Activated T-cell treated with anti-CD3 and anti-CD28 coated beads for 4 hours (primary cell): ENCODE measurements around the gene BAZ2B.
"Not testable (repeated sequence)": the region's sequence is repeated elsewhere in the genome, so short reads cannot be mapped to it uniquely, and the experiment has no call there.

Experiments
- DNase-seq: peaks from one replicate; pipeline ENCODE4 v3.0.0-alpha.2; 2020

Gene BAZ2B

GRCh38 chr2:159456500-159457426 lies 159.6 kb downstream of the BAZ2B start:
- no peak for DNase-seq

GRCh38 chr2:159455330-159455918 lies 160.9 kb downstream of the BAZ2B start:
- DNase-seq: no peak

- DNase-seq: no peak
Observed at GRCh38 chr2:159454185-159454584, 162.2 kb downstream of the BAZ2B start.

GRCh38 chr2:159450180-159450579 lies 166.2 kb downstream of the BAZ2B start:
- DNase-seq: no peak

- DNase-seq: no peak
Observed at GRCh38 chr2:159449504-159450124, 166.7 kb downstream of the BAZ2B start.

- DNase-seq: no peak
Observed at GRCh38 chr2:159446817-159447216, 169.5 kb downstream of the BAZ2B start.

- DNase-seq: no peak
Observed at GRCh38 chr2:159446201-159446600, 170.1 kb downstream of the BAZ2B start.

GRCh38 chr2:159445307-159445706 lies 171.0 kb downstream of the BAZ2B start:
- no peak for DNase-seq

GRCh38 chr2:159444754-159445153 lies 171.6 kb downstream of the BAZ2B start:
- no peak for DNase-seq

GRCh38 chr2:159442159-159442852 lies 174.0 kb downstream of the BAZ2B start:
- no peak for DNase-seq

- no peak for DNase-seq
Observed at GRCh38 chr2:159441182-159441581, 175.2 kb downstream of the BAZ2B start.

GRCh38 chr2:159439421-159439820 lies 176.9 kb downstream of the BAZ2B start:
- no peak for DNase-seq

GRCh38 chr2:159438720-159439353 lies 177.5 kb downstream of the BAZ2B start:
- no peak for DNase-seq

GRCh38 chr2:159438284-159438683 lies 178.1 kb downstream of the BAZ2B start:
- no peak for DNase-seq

- no peak for DNase-seq
Observed at GRCh38 chr2:159432610-159433009, 183.7 kb downstream of the BAZ2B start.

GRCh38 chr2:159427048-159427447 lies 189.3 kb downstream of the BAZ2B start:
- DNase-seq: no peak

GRCh38 chr2:159419403-159419802 lies 196.9 kb downstream of the BAZ2B start:
- no peak for DNase-seq

- DNase-seq: no peak
Observed at GRCh38 chr2:159411460-159411859, 204.9 kb downstream of the BAZ2B start.

GRCh38 chr2:159410276-159410675 lies 206.1 kb downstream of the BAZ2B start:
- DNase-seq: no peak

GRCh38 chr2:159409116-159409800 lies 207.1 kb downstream of the BAZ2B start:
- no peak for DNase-seq

GRCh38 chr2:159402790-159403189 lies 213.6 kb downstream of the BAZ2B start:
- DNase-seq: no peak

GRCh38 chr2:159402160-159402559 lies 214.2 kb downstream of the BAZ2B start:
- not testable (repeated sequence) for DNase-seq
